IMR-90 (cell line): Measurements from ENCODE around the gene MED26. TPM values are rescaled to one million over a fixed set of nuclear protein-coding genes. Genes with fewer than 3 reads are reported as not detected.

Experiments used
- ATAC-seq: fragments of 200-7000 bp; cut with Tn5 transposase; 2 replicates; pipeline ENCODE4 v1.9.1; 2020; ENCODE audit warnings: low read depth, mild to moderate bottlenecking, moderate library complexity
- BruUV-seq: library from RNA; stranded (reverse); fragments of 400-500 nt; replicated peaks from 2 replicates; lab custom pipeline; 2021; lab: Mats Ljungman, UMichigan
- CTCF ChIA-PET: fragments of 300-600 bp; formaldehyde crosslinking; extraction: SDS; loops from one replicate; lab custom pipeline; 2021; ENCODE audit warnings: antibody characterized with exemption; lab: Yijun Ruan, JAX
- POLR2A ChIA-PET: fragments of 300-600 bp; sonication (Branson Sonifier 250); formaldehyde crosslinking; loops from one replicate; lab custom pipeline; 2022; ENCODE audit warnings: antibody characterized with exemption; ENCODE audit not compliant: unreplicated experiment; lab: Charles Lee
- DNase-seq: peaks from one replicate; pipeline ENCODE4 v3.0.0; 2013
- H2AFZ ChIP-seq: replicated peaks from 2 replicates; pipeline ENCODE3; 2013; ENCODE audit warnings: low read length, mild to moderate bottlenecking; ENCODE audit not compliant: poor library complexity
- H2AK5ac ChIP-seq: 2 replicates; pipeline ENCODE4 v1.6.1; 2013; ENCODE audit warnings: low read depth, low read length, inconsistent platforms
- H2AK9ac ChIP-seq: replicated peaks from 2 replicates; pipeline ENCODE3; 2013; ENCODE audit warnings: mild to moderate bottlenecking, low read depth, low read length, moderate library complexity; ENCODE audit not compliant: poor library complexity
- H2BK120ac ChIP-seq: 2 replicates; pipeline ENCODE4 v1.6.1; 2013; ENCODE audit warnings: low read depth, low read length, inconsistent platforms
- H2BK15ac ChIP-seq: 3 replicates; pipeline ENCODE4 v1.6.1; 2013; ENCODE audit warnings: low read depth, low read length, inconsistent platforms
- H2BK20ac ChIP-seq: 2 replicates; pipeline ENCODE4 v1.6.1; 2013; ENCODE audit warnings: low read depth, mild to moderate bottlenecking, inconsistent platforms, low read length, moderate library complexity
- H2BK5ac ChIP-seq: 2 replicates; pipeline ENCODE4 v1.6.1; 2013; ENCODE audit warnings: mild to moderate bottlenecking, low read depth, low read length, inconsistent platforms; ENCODE audit not compliant: poor library complexity, severe bottlenecking
- H3K14ac ChIP-seq: replicated peaks from 2 replicates; pipeline ENCODE4 v1.6.1; 2013; ENCODE audit warnings: low read depth, low read length, inconsistent platforms
- H3K18ac ChIP-seq: 2 replicates; pipeline ENCODE4 v1.6.1; 2013; ENCODE audit warnings: low read depth, low read length, control low read depth
- H3K23ac ChIP-seq: 2 replicates; pipeline ENCODE4 v1.6.1; 2013; ENCODE audit warnings: low read depth, low read length, inconsistent platforms
- H3K27ac ChIP-seq: 2 replicates; pipeline ENCODE4 v1.5.1; 2013; ENCODE audit warnings: mild to moderate bottlenecking, control low read depth, low read length; ENCODE audit not compliant: insufficient read depth
- H3K27me3 ChIP-seq: 2 replicates; pipeline ENCODE4 v1.6.1; 2013; ENCODE audit warnings: low read length; ENCODE audit not compliant: control insufficient read depth, insufficient read depth
- H3K36me3 ChIP-seq: 2 replicates; pipeline ENCODE4 v1.6.1; 2013; ENCODE audit warnings: low read length, mixed read lengths; ENCODE audit not compliant: control insufficient read depth, insufficient read depth
- H3K4ac ChIP-seq: 2 replicates; pipeline ENCODE4 v1.6.1; 2013; ENCODE audit warnings: low read depth, low read length, inconsistent platforms
- H3K4me1 ChIP-seq: 2 replicates; pipeline ENCODE4 v1.6.1; 2013; ENCODE audit warnings: low read length, mixed read lengths; ENCODE audit not compliant: control insufficient read depth, insufficient read depth
- H3K4me2 ChIP-seq: 2 replicates; pipeline ENCODE4 v1.6.1; 2013; ENCODE audit warnings: low read depth, mild to moderate bottlenecking, control low read depth, low read length, moderate library complexity
- H3K4me3 ChIP-seq: 2 replicates; pipeline ENCODE4 v1.5.1; 2013; ENCODE audit warnings: low read depth, mild to moderate bottlenecking, control low read depth, low read length, moderate library complexity; ENCODE audit not compliant: insufficient read depth
- H3K56ac ChIP-seq: 2 replicates; pipeline ENCODE4 v1.6.1; 2013; ENCODE audit warnings: low read length, inconsistent platforms; ENCODE audit not compliant: insufficient read depth; ENCODE audit errors: extremely low read depth
- H3K79me1 ChIP-seq, 2 experiments: 2 replicates each; pipeline ENCODE4 v1.6.1; 2013; ENCODE audit warnings: low read length in 2 of 2, inconsistent platforms in 1 of 2, low read depth in 1 of 2
- H3K9ac ChIP-seq: 2 replicates; pipeline ENCODE4 v1.6.1; 2013; ENCODE audit warnings: low read depth, low read length, control low read depth
- H3K9me1 ChIP-seq: 2 replicates; pipeline ENCODE4 v1.6.1; 2013; ENCODE audit warnings: low read length, inconsistent platforms; ENCODE audit not compliant: insufficient read depth
- H3K9me3 ChIP-seq: 2 replicates; pipeline ENCODE4 v1.6.1; 2013; ENCODE audit warnings: low read length; ENCODE audit not compliant: control insufficient read depth, insufficient read depth
- H4K20me1 ChIP-seq: 2 replicates; pipeline ENCODE4 v1.6.1; 2013; ENCODE audit warnings: low read length, inconsistent platforms; ENCODE audit not compliant: insufficient read depth
- H4K5ac ChIP-seq: 2 replicates; pipeline ENCODE4 v1.6.1; 2013; ENCODE audit warnings: mild to moderate bottlenecking, low read depth, low read length, control low read depth
- H4K8ac ChIP-seq, 2 experiments: 2 replicates each; pipeline ENCODE4 v1.6.1; 2013; ENCODE audit warnings: low read depth in 2 of 2, low read length in 2 of 2, control low read depth in 1 of 2, inconsistent platforms in 1 of 2
- H4K91ac ChIP-seq: 2 replicates; pipeline ENCODE4 v1.6.1; 2013; ENCODE audit warnings: low read depth, low read length, inconsistent platforms; ENCODE audit not compliant: insufficient read depth
- CEBPB ChIP-seq: IDR thresholded peaks from 2 replicates; pipeline ENCODE4 v1.6.1; 2012; ENCODE audit warnings: low read depth, low read length, improper control_type of control experiment
- CHD1 ChIP-seq: IDR thresholded peaks from 2 replicates; pipeline ENCODE4 v1.6.1; 2012; ENCODE audit warnings: low read depth, low read length, improper control_type of control experiment
- MAZ ChIP-seq: IDR thresholded peaks from 2 replicates; pipeline ENCODE4 v1.6.1; 2012; ENCODE audit warnings: low read depth, mild to moderate bottlenecking, low read length, improper control_type of control experiment, moderate library complexity, borderline replicate concordance
- WGBS, 2 experiments: methylation state at CpG; one replicate each; pipeline versions ENCODE4 v1.1.5 to v1.1.7; 2013; ENCODE audit warnings: missing lambda C conversion rate in 2 of 2; ENCODE audit not compliant: insufficient read length in 1 of 2; ENCODE audit errors: extremely low coverage in 2 of 2; 5-methylcytosine and 5-hydroxymethylcytosine counted together
- dilution Hi-C: fragments of 300-500 bp; cut with HindIII; formaldehyde crosslinking; loops from one replicate; pipeline ENCODE4 v1.14.3; 2018; ENCODE audit warnings: low sequenced_read_pairs; ENCODE audit not compliant: unreplicated experiment
- in situ Hi-C: fragments of 300-500 bp; cut with MboI; formaldehyde crosslinking; loops from 3 replicates; pipeline ENCODE4 v1.14.3; 2019; ENCODE audit warnings: low sequenced_read_pairs, inconsistent platforms, mixed read lengths
- intact Hi-C: fragments of 100-400 bp; cut with micrococcal nuclease; formaldehyde crosslinking; loops from 2 replicates; pipeline ENCODE4 v1.10.0; 2022
- polyA plus RNA-seq, 3 experiments: library from polyadenylated mRNA; depleted of rRNA; stranded (reverse); fragments of >200 nt; gene quantifications; 2 replicates each; pipeline ENCODE4 v1.2.3, GENCODE V29; 2012; ENCODE audit warnings: low replicate concordance in 1 of 3
- total RNA-seq: library from RNA; depleted of rRNA; stranded (reverse); fragments of >200 nt; gene quantifications from 2 replicates; pipeline ENCODE4 v1.2.3, GENCODE V29; 2012
- TF ChIP-seq, protein P1 (sequence below): fragments of 150-350 bp; IDR thresholded peaks from 2 replicates; pipeline ENCODE4 v1.6.1; 2017; ENCODE audit warnings: mild to moderate bottlenecking, antibody characterized with exemption, low read length, low read depth

Gene MED26
- total and polyA plus RNA-seq, 2 of the 4 experiments (the other 2 are of a cell fraction) = 2.0 to 4.0 TPM

DNA sequence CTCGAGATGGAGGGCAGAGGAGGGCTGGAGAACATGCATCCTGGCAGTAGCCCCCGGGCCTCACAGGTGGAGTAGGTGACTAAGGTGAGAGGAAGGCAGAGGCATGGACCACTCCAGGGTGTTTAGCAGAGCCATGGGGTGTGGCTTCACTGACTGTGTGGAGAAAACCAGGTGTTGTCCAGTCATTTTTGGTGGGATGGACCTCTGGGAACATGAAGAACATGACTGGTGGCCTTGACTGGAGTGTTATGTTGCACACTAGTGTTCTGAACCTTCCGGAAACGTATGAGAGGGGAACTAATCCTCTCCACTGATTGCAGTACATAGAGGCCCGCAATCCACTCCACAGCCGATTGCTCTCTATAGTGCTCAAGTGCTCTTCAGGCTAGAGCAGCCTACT is 16.9 kb downstream of the MED26 start:
- no peak overlapping the region for H2AK5ac ChIP-seq
- H3K18ac ChIP-seq = no peak overlapping the region
- ChIA-PET POLR2A (no interaction called here), CTCF (no interaction called here)
- H3K56ac ChIP-seq = no peak overlapping the region
- H3K9me1 ChIP-seq = peaks cover 49% of the 10 kb centered on the region
- dilution Hi-C loops = no loop called here
- H3K4me2 ChIP-seq = no peak overlapping the region
- H2BK15ac ChIP-seq = no peak overlapping the region
- DNase-seq (no peak), ATAC-seq (no peak)
- no peak overlapping the region for H2AK9ac ChIP-seq
- no peaks in the 10 kb centered on the region for H3K27me3 ChIP-seq
- H2BK5ac ChIP-seq = no peak overlapping the region
- H3K79me1 ChIP-seq = peaks cover 42 to 91% of the 10 kb centered on the region in 2 experiments
- H3K36me3 ChIP-seq = no peaks in the 10 kb centered on the region
- H3K9me3 ChIP-seq = no peaks in the 10 kb centered on the region
- in situ Hi-C loops = no loop called here
- 93% methylated on average over 2 of the region's 6 CpGs; no CpG with 5 or more reads in 1 of the 2 experiments for WGBS, 2 experiments
- no peak overlapping the region for H4K91ac ChIP-seq
- no peak overlapping the region for H3K9ac ChIP-seq
- no peak overlapping the region for H3K4me3 ChIP-seq
- intact Hi-C loops = no loop called here
- no peak overlapping the region for H3K4ac ChIP-seq
- H4K8ac ChIP-seq = no peak overlapping the region
- H4K5ac ChIP-seq = no peak overlapping the region
- no peak overlapping the region for H3K27ac ChIP-seq
- TF ChIP-seq MAZ (no peak), CHD1 (no peak), CEBPB (no peak)
- TF ChIP-seq, protein P1, sequence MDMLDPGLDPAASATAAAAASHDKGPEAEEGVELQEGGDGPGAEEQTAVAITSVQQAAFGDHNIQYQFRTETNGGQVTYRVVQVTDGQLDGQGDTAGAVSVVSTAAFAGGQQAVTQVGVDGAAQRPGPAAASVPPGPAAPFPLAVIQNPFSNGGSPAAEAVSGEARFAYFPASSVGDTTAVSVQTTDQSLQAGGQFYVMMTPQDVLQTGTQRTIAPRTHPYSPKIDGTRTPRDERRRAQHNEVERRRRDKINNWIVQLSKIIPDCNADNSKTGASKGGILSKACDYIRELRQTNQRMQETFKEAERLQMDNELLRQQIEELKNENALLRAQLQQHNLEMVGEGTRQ = no peak
- H3K4me1 ChIP-seq = peaks cover 7% of the 10 kb centered on the region
- H2BK20ac ChIP-seq = no peak overlapping the region
- H2AFZ ChIP-seq = no peak overlapping the region
- H3K14ac ChIP-seq = no peak overlapping the region
- H4K20me1 ChIP-seq = peaks cover 89% of the 10 kb centered on the region
- no peak overlapping the region for H3K23ac ChIP-seq
- no TSS peak for BruUV-seq
- H2BK120ac ChIP-seq = no peak overlapping the region
